HG02981 (cell line): ENCODE data around the gene SNX6.
"Not testable (repeated sequence)": the region's sequence is repeated elsewhere in the genome, so short reads cannot be mapped to it uniquely, and the experiment has no call there.

ENCODE experiments used
- ATAC-seq: cut with Tn5 transposase; IDR thresholded peaks from one replicate; pipeline ENCODE4 v1.9.1; 2021; ENCODE audit warnings: mild to moderate bottlenecking, moderate library complexity; ENCODE audit not compliant: unreplicated experiment

SNX6 gene

GRCh38 chr14:34640826-34641225 lies 10.9 kb upstream of the SNX6 start:
- no peak for ATAC-seq

GRCh38 chr14:34634360-34634771 lies 4.4 kb upstream of the SNX6 start:
- not testable (repeated sequence) for ATAC-seq

DNA sequence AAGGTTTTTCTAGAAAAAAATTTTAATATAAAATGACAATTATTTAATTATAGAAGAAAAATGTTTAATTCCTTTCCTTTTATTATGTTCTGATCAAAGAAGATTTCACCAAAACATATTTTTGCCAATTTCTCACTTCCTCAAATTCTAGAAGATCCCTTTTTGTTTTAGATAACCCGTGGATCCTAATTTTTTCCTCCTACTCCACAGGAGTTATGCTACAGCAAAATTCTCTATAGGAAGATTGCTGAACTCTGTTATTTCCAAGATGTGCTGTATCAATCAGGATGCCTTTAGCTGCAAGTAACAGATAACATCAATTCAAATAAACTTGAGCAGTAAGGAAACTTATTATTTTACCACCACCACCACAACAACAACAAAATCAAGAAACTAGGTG lies 3.8 kb upstream of the SNX6 start:
- ATAC-seq = no peak

DNA sequence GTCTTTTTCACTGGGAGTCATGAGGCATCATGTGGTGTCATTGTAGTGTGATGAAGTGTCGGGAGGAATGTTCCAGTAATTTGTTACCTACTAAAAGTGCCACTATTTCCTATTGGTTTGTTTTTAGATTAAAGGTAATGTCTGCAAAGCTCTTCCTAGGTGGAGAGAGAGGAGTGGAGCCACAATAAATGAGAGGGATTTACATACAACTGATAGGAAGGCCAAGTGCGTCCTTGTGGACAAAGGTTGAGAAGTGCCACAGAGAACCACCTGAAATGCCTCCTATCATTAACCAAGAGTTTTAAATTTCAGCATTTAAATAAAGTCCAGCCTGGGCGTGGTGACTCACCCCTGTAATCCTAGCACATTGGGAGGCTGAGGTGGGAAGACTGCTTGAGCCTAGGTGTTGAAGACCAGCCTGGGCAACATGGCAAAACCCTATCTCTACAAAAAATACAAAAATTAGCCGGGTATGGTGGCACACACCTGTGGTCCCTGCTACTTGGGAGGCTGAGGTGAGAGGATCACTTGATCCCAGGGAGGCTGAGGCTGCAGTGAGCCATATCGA lies 2.5 kb upstream of the SNX6 start:
- no peak for ATAC-seq

GRCh38 chr14:34629344-34629656 lies 648 bp downstream of the SNX6 start:
- ATAC-seq = no peak

DNA sequence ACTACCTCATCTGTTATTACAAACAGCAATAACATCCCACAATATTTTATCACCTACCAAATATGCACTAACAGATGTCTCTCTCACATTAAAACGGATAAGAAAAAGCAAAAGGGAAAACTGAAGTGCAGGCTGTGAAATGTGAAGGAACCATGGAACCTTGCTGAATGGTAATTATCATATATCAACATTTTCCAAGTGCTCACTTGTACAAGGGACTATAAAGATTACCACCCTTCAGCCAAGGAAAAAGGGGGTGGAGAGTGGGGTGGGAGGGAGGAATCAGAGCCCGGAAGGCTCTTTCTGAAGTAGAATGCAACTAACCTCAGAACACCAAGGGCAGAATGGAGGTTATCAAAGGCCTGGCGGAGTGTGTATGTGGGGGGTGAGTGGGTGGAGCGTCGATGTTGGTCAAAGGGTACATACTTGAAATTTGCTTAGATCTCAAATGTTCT lies 1.2 kb downstream of the SNX6 start:
- no peak for ATAC-seq

- no peak for ATAC-seq
Observed at GRCh38 chr14:34623506-34623905, 6.4 kb downstream of the SNX6 start.

DNA sequence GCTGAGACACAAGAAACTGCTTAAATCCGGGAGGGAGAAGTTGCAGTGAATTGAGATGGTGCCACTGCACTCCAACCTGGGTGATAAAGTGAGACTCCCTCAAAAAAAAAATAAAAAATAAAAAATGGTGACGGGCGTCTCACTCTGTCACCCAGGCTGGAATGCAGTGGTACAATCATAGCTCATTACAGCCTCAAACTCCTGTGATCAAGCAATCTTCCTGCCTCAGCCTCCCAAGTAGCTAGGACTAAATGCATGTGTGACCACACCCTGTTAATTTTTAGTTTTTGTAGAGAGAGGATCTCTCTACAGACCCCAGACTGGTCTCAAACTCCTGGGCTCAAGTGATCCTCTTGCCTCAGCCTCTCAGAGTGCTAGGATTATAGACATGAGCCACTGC lies 9.1 kb downstream of the SNX6 start:
- no peak for ATAC-seq

GRCh38 chr14:34620115-34620514 lies 9.8 kb downstream of the SNX6 start:
- no peak for ATAC-seq

DNA sequence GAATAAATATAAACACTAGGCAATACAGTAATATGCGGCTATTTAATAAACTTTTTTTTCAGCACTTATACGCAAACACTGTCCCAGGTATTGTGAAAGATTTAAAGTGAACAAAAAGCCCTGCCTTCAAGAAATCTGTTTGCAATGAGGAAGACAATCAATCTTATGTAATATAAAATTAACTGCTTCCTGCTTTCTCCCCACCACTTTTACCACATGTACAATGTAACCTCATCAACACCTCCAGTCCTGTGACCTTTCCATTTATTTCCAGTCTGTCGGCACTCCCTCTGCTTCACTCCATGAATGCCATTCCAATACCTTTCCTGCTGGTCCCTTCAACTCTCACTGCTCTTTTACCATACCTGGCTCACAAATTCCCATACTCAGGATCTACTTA lies 10.5 kb downstream of the SNX6 start:
- ATAC-seq = no peak

- no peak for ATAC-seq
Observed at GRCh38 chr14:34616360-34616759, 13.6 kb downstream of the SNX6 start.

DNA sequence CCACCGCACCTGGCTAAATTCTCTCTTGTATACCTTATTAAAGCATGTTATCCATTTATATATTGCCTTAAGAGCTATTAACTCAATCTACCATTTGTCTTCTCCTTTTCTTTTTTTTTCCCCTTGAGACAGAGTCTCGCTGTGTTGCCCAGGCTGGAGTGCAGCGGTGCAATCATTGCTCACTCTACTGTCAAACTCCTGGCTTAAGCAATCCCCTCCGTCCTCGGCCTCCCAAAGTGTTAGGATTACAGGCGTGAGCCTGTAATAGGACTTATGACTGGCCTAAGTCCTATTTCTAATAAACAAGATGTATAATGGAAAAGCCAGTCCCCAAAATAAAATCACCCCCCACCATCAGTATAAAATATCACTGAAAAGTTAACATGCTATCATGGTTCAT lies 14.4 kb downstream of the SNX6 start:
- no peak for ATAC-seq

- ATAC-seq = no peak
Observed at GRCh38 chr14:34614638-34615037, 15.3 kb downstream of the SNX6 start.

DNA sequence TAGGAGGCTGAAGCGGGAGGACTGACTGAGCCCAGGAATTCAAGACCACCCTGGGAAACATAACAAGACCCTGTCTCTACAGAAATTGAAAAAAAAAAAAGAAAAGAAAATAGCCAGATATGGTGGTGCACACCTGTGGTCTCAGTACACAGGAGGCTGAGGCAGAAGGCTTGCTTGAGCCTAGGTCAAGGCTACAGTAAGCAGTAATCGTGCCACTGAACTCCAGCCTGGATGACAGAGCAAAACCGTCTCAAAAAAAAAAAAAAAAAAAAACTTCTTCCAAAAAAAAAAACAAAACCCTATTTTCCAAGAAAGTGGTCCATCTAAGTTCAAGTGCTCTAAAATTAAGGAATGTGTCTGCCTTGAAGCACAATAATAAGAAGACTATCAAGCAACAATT lies 19.8 kb downstream of the SNX6 start:
- ATAC-seq = no peak

DNA sequence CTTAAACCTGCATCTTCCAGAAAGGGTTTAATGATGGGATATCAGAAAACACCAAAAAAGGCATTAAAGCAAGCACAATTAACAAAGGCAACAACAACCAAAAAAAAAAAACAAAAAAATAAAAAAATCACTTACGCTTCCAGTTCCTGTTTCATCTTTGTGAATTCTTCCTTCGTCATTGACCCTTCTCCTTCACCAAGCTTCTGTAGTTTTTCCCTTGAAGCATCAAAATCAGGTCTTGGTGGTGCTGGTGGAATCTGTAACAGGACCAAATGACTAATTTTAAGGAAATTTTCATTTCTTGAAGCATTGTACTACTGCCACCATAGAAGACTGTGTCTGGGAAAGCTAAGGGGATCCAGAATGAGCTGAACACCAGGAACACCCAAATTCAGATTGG lies 24.5 kb downstream of the SNX6 start:
- ATAC-seq = no peak

DNA sequence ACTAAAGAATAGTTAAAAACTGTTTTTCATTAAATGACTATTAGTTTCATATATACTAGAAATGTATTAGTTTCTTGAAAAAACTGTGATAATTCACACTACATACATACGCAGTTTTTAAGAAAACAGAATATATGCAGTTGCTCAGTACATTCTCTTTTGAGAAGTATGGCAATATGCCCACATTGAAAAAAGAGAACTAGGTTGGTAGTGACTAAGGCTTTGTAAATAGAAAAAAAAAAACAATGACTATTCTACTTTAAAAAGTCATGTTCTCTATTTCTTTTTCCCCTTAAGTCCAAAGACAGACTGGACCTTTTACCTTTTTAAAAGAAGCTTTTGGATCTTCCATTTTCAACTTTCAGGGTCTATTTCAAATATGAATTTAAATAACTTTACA lies 25.0 kb downstream of the SNX6 start:
- ATAC-seq = no peak

DNA sequence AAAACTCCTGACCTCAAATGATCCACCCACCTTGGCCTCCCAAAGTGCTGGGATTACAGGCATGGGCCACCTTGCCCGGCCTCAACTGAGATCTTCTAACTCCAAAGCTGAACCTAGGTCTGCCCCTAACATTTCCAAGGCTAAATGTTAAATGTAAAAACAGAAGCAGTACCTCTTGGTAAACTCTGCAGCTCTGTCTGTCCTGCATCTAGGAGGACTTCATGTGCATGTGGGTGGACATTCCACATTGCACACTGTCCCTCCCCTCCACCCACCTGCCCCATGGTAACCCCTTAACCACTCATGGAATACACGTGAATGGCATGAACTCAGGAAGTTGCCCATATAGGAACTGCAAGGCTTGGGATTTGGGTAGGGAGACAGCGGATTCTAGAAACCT lies 33.1 kb downstream of the SNX6 start:
- ATAC-seq = no peak

DNA sequence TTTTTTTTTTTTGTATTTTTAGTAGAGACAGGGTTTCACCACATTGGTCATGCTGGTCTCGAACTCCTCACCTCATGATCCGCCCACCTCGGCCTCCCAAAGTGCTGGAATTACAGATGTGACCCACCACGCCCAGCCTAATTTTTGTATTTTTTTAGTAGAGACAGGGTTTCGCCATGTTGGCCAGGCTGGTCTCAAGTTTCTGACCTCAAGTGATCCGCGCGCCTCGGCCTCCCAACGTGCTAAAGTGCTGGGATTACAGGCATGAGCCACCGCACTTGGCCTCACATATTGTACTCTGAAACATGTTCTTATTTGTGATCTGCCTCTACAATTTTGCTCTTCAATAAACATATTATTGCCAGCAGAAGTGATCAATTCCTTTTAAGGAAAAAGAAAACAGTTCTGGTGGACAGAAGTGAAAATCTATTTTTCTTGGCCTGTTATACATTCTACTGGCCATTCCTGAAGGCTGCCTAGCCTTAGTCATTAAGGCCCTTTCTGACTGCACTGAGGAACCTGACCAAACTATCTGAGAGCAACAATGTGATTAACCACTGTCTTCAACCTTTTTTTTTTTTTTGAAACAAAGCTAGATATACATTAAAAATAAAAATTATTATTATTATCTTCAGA lies 36.1 kb downstream of the SNX6 start:
- ATAC-seq = no peak

GRCh38 chr14:34592623-34593022 lies 37.3 kb downstream of the SNX6 start:
- no peak for ATAC-seq

GRCh38 chr14:34583525-34583924 lies 46.4 kb downstream of the SNX6 start:
- ATAC-seq = no peak

GRCh38 chr14:34582117-34582680 lies 47.7 kb downstream of the SNX6 start:
- ATAC-seq = no peak

GRCh38 chr14:34580381-34580780 lies 49.6 kb downstream of the SNX6 start:
- no peak for ATAC-seq

GRCh38 chr14:34571771-34572170 lies 58.2 kb downstream of the SNX6 start:
- ATAC-seq = no peak
